Right lobe of liver (tissue), 4 donors: Measurements from ENCODE around the gene DOK6.

Experiments used
- CTCF ChIP-seq, 4 donors: fragments of 200-600 bp in 3 of 4; fragments of 450-650 bp in 1 of 4; IDR thresholded peaks; one replicate each; pipeline versions ENCODE4 v1.5.1 to v1.8.0; 2016 to 2022; ENCODE audit warnings: antibody characterized with exemption in 4 of 4, mild to moderate bottlenecking in 2 of 4
- POLR2A ChIP-seq: fragments of 450-650 bp; IDR thresholded peaks from one replicate; pipeline ENCODE4 v1.6.1; 2017; ENCODE audit warnings: antibody characterized with exemption, mild to moderate bottlenecking
- donor health status: DM: no; HTN: no; CAD: no.
- donor health status: DM: no; HTN: no; CAD: no.
- donor health status: DM: no; HTN: yes; CAD: no.

DNA sequence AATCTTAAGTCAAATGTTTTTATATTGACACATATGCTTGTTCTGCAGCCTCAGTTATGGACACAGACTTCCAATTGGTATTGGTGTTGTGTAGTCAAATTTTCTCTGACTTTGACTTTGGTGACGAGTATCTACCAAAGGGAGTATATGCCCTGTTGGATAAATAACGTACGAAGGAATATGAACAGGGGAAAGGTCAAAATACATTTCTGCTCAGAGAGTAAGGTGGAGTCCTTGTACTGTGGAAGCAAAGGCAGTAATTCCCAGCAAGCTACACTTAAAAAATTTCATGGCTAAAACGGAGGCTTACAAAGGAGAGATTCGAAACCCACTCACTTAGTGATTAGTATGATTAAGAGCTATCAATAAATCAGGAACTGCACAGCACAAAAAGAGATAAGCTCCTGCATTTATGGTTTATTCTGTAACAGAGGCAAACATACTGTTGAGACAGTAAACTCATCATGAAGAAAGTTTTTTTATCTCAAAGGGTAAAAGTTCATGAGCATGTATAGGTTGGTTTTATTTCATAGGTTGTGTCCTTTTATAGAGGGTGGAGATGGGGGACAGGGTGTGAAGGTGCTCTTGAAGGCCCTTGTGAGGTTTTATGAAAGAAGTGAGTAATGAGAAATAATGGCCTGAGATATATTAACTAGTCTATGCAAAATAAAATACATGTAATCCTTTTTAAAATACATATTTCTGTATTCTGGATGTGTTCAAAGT, 404.3 kb downstream of the DOK6 start:
- TF ChIP-seq CTCF (IDR thresholded peaks at IDR 0.05) (no peak), POLR2A (no peak)
